ENCODE data around the gene DDIT4. TPM values are rescaled to one million over a fixed set of nuclear protein-coding genes. Genes with fewer than 3 reads are reported as not detected.

Gene DDIT4
- total and polyA plus RNA-seq, 9 of the 15 experiments (the other 6 are each of a cell fraction or from before 2014, with no cell fraction given): 8.2 to 675 (median 159) TPM

DNA sequence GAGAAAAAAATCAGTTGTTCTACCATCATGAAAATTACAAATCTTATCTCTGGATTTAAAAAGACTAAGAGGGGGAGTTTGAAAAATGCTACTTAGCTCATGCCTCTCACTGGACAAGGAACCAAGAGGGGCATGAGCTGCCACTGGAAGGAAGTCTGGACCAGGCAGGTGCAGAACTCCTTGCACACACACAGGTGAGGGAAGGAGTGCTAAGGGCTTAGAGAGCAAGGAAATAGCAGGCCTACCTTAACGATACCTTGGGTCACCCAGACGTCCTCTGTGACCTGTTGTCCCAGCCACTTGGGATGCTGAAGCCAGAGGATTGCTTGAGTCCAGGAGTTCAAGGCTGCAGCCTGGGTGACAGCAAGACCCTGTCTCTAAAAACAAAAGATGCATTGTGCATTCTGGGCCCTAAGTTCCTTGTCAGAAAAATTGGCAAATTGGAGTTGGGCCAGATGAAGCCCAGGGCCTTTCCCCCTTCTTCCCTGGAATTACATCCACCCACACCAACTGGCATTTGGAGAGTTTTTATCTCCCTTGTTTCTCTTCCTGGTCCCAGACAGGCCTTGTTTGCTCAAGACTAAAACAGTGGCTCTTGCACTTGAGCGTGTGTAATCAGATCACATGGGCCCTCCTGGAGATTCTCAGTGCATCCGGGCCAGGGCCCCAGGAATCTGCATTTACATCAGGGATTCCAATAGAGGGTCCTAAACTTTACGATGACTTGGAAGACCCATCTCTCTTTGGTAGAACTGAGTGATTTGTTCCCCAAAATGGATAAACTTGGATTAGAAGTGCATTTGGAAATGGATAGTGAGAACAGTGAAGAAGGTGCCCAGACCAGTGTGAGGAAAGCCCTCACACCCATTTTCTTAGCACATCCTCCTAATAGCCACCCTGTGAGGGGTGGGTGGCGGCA, 3.0 kb downstream of the DDIT4 start (continued):
- TF ChIP-seq MTF1 (CRISPR knock-in tag; IDR thresholded peaks at IDR 0.05; ENCODE audit: borderline replicate concordance) (0 out of 2 replicates have a peak, but pooled peaks have one; percentile 42), ZNF41 (CRISPR knock-in tag; conservative IDR thresholded peaks at IDR 0.05) (peak; percentile 83), POLR2B (IDR thresholded peaks at IDR 0.05; ENCODE audit: low read depth, partially characterized antibody) (peak; percentile 93), CREBBP (IDR thresholded peaks at IDR 0.05; ENCODE audit: low read depth, low read length) (no peak), MEF2D (tag; conservative IDR thresholded peaks at IDR 0.05; ENCODE audit: low read depth) (0 out of 2 replicates have a peak, but pooled peaks have one; percentile 55), NR1H2 (CRISPR knock-in tag; IDR thresholded peaks at IDR 0.05) (no peak), CBFA2T3 (IDR thresholded peaks at IDR 0.05) (no peak), ZNF699 (CRISPR knock-in tag; IDR thresholded peaks at IDR 0.05; ENCODE audit: insufficient replicate concordance) (no peak), THRAP3 (IDR thresholded peaks at IDR 0.05; ENCODE audit: borderline replicate concordance) (no peak), MYBL2 (IDR thresholded peaks at IDR 0.05; ENCODE audit: low read depth) (no peak), MYBL2 (CRISPR knock-in tag; IDR thresholded peaks at IDR 0.05; ENCODE audit: borderline replicate concordance) (no peak), NBN (IDR thresholded peaks at IDR 0.05; ENCODE audit: low read depth) (no peak), STAT5B (CRISPR knock-in tag; IDR thresholded peaks at IDR 0.05) (no peak), L3MBTL2 (IDR thresholded peaks at IDR 0.05) (no peak), HLTF (IDR thresholded peaks at IDR 0.05) (no peak), ZNF263 (CRISPR knock-in tag; IDR thresholded peaks at IDR 0.05; ENCODE audit: borderline replicate concordance) (no peak)
- TF ChIP-seq, protein P1, sequence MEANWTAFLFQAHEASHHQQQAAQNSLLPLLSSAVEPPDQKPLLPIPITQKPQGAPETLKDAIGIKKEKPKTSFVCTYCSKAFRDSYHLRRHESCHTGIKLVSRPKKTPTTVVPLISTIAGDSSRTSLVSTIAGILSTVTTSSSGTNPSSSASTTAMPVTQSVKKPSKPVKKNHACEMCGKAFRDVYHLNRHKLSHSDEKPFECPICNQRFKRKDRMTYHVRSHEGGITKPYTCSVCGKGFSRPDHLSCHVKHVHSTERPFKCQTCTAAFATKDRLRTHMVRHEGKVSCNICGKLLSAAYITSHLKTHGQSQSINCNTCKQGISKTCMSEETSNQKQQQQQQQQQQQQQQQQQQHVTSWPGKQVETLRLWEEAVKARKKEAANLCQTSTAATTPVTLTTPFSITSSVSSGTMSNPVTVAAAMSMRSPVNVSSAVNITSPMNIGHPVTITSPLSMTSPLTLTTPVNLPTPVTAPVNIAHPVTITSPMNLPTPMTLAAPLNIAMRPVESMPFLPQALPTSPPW (CRISPR knock-in tag; IDR thresholded peaks at IDR 0.05): peak; percentile 41
- TF ChIP-seq, protein P2, sequence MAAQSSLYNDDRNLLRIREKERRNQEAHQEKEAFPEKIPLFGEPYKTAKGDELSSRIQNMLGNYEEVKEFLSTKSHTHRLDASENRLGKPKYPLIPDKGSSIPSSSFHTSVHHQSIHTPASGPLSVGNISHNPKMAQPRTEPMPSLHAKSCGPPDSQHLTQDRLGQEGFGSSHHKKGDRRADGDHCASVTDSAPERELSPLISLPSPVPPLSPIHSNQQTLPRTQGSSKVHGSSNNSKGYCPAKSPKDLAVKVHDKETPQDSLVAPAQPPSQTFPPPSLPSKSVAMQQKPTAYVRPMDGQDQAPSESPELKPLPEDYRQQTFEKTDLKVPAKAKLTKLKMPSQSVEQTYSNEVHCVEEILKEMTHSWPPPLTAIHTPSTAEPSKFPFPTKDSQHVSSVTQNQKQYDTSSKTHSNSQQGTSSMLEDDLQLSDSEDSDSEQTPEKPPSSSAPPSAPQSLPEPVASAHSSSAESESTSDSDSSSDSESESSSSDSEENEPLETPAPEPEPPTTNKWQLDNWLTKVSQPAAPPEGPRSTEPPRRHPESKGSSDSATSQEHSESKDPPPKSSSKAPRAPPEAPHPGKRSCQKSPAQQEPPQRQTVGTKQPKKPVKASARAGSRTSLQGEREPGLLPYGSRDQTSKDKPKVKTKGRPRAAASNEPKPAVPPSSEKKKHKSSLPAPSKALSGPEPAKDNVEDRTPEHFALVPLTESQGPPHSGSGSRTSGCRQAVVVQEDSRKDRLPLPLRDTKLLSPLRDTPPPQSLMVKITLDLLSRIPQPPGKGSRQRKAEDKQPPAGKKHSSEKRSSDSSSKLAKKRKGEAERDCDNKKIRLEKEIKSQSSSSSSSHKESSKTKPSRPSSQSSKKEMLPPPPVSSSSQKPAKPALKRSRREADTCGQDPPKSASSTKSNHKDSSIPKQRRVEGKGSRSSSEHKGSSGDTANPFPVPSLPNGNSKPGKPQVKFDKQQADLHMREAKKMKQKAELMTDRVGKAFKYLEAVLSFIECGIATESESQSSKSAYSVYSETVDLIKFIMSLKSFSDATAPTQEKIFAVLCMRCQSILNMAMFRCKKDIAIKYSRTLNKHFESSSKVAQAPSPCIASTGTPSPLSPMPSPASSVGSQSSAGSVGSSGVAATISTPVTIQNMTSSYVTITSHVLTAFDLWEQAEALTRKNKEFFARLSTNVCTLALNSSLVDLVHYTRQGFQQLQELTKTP (IDR thresholded peaks at IDR 0.05; ENCODE audit: low read depth in 1 of 2, partially characterized antibody in 2 of 2): peak; percentile 77 to 89
- TF ChIP-seq, protein P3, sequence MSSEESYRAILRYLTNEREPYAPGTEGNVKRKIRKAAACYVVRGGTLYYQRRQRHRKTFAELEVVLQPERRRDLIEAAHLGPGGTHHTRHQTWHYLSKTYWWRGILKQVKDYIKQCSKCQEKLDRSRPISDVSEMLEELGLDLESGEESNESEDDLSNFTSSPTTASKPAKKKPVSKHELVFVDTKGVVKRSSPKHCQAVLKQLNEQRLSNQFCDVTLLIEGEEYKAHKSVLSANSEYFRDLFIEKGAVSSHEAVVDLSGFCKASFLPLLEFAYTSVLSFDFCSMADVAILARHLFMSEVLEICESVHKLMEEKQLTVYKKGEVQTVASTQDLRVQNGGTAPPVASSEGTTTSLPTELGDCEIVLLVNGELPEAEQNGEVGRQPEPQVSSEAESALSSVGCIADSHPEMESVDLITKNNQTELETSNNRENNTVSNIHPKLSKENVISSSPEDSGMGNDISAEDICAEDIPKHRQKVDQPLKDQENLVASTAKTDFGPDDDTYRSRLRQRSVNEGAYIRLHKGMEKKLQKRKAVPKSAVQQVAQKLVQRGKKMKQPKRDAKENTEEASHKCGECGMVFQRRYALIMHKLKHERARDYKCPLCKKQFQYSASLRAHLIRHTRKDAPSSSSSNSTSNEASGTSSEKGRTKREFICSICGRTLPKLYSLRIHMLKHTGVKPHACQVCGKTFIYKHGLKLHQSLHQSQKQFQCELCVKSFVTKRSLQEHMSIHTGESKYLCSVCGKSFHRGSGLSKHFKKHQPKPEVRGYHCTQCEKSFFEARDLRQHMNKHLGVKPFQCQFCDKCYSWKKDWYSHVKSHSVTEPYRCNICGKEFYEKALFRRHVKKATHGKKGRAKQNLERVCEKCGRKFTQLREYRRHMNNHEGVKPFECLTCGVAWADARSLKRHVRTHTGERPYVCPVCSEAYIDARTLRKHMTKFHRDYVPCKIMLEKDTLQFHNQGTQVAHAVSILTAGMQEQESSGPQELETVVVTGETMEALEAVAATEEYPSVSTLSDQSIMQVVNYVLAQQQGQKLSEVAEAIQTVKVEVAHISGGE (CRISPR knock-in tag; IDR thresholded peaks at IDR 0.05): no peak
